Measurements from ENCODE around the gene TGFBR3.
A peak's percentile ranks its signal among the peaks of the same experiment; 100 is the strongest.

The TGFBR3 gene

GRCh38 chr1:91797164-91797563 is 88.8 kb downstream of the TGFBR3 start:
- H3K27ac Mint-ChIP-seq = peak overlapping the region; percentile 48 to 99 (median 84)
- no peaks in the 10 kb centered on the region for H3K27me3 Mint-ChIP-seq (ENCODE audit: low read depth)
- TF ChIP-seq CTCF (IDR thresholded peaks at IDR 0.05; ENCODE audit: unreplicated experiment in 3 of 3) = no peak
- H3K36me3 Mint-ChIP-seq (ENCODE audit: low read depth) = peaks cover 19% of the 10 kb centered on the region
- H3K4me1 Mint-ChIP-seq = peaks cover 65% of the 10 kb centered on the region
- peaks cover 2% of the 10 kb centered on the region for H3K9me3 Mint-ChIP-seq
- H3K4me3 Mint-ChIP-seq = no peak overlapping the region

- Mint-ChIP-seq H3K27me3 (ENCODE audit: low read depth) (no peaks in the 10 kb centered on the region), H3K27ac (peak overlapping the region; percentile 98 to 99 (median 99)), H3K36me3 (ENCODE audit: low read depth) (peaks cover 19% of the 10 kb centered on the region), H3K4me3 (no peak overlapping the region), H3K4me1 (peaks cover 70% of the 10 kb centered on the region), H3K9me3 (peaks cover 2% of the 10 kb centered on the region)
- TF ChIP-seq CTCF (IDR thresholded peaks at IDR 0.05; ENCODE audit: unreplicated experiment in 3 of 3) = no peak
Observed at GRCh38 chr1:91796390-91796654, 89.6 kb downstream of the TGFBR3 start.

- Mint-ChIP-seq H3K4me1 (peaks cover 74% of the 10 kb centered on the region), H3K36me3 (ENCODE audit: low read depth) (peaks cover 19% of the 10 kb centered on the region), H3K27ac (peak overlapping the region; percentile 98 to 99 (median 99)), H3K27me3 (ENCODE audit: low read depth) (no peaks in the 10 kb centered on the region), H3K4me3 (peak overlapping the region; percentile 7 to 54 (median 42)), H3K9me3 (peaks cover 2% of the 10 kb centered on the region)
- no peak for TF ChIP-seq CTCF (IDR thresholded peaks at IDR 0.05; ENCODE audit: unreplicated experiment in 3 of 3)
Observed at GRCh38 chr1:91795591-91796389, 90.2 kb downstream of the TGFBR3 start.

- Mint-ChIP-seq H3K4me3 (no peak overlapping the region), H3K36me3 (ENCODE audit: low read depth) (peaks cover 19% of the 10 kb centered on the region), H3K9me3 (peaks cover 2% of the 10 kb centered on the region), H3K4me1 (peaks cover 76% of the 10 kb centered on the region), H3K27me3 (ENCODE audit: low read depth) (no peaks in the 10 kb centered on the region), H3K27ac (peak overlapping the region; percentile 55 to 99 (median 99))
- no peak for TF ChIP-seq CTCF (IDR thresholded peaks at IDR 0.05; ENCODE audit: unreplicated experiment in 3 of 3)
Observed at GRCh38 chr1:91793877-91794276, 92.1 kb downstream of the TGFBR3 start.

GRCh38 chr1:91793189-91793588 is 92.8 kb downstream of the TGFBR3 start:
- no peak overlapping the region for H3K4me3 Mint-ChIP-seq

More at GRCh38 chr1:91793189-91793588, 92.8 kb downstream of the TGFBR3 start:
- Mint-ChIP-seq H3K36me3 (ENCODE audit: low read depth) (peaks cover 19% of the 10 kb centered on the region), H3K4me1 (peaks cover 76% of the 10 kb centered on the region), H3K27me3 (ENCODE audit: low read depth) (no peaks in the 10 kb centered on the region), H3K9me3 (peaks cover 2% of the 10 kb centered on the region), H3K27ac (peak overlapping the region; percentile 96 to 99 (median 97))
- no peak for TF ChIP-seq CTCF (IDR thresholded peaks at IDR 0.05; ENCODE audit: unreplicated experiment in 3 of 3)

All from nephron (organoid).